HCT116 (cell line): ENCODE results near the gene NRXN2. TPM values are rescaled to one million over a fixed set of nuclear protein-coding genes. Genes with fewer than 3 reads are reported as not detected.

Source experiments
- ATAC-seq: fragments of 200-7000 bp; cut with Tn5 transposase; 2 replicates; pipeline ENCODE4 v1.9.1; 2020; ENCODE audit warnings: mild to moderate bottlenecking, moderate library complexity
- BruUV-seq: library from RNA; stranded (reverse); fragments of 400-500 nt; replicated peaks from 2 replicates; lab custom pipeline; 2021; lab: Mats Ljungman, UMichigan
- CTCF ChIA-PET: fragments of 300-600 bp; sonication (Branson Sonifier 250); formaldehyde crosslinking; loops from one replicate; lab custom pipeline; 2021; ENCODE audit warnings: antibody characterized with exemption; lab: Charles Lee
- POLR2A ChIA-PET: fragments of 300-600, 350-600 bp; sonication (Branson Sonifier 250); formaldehyde crosslinking; loops from one replicate; lab custom pipeline; 2021; ENCODE audit warnings: antibody characterized with exemption; lab: Charles Lee
- RAD21 ChIA-PET, 2 experiments: fragments of 300-600 bp; sonication (Branson Sonifier 250); formaldehyde crosslinking; loops; one replicate each; lab custom pipeline; 2023; ENCODE audit warnings: low total read pairs in 2 of 2; ENCODE audit not compliant: uncharacterized antibody in 2 of 2, unreplicated experiment in 2 of 2, low non-redundant PET in 1 of 2; lab: Charles Lee
- DNase-seq: peaks from one replicate; pipeline ENCODE4 v3.0.0-alpha.2; 2010; ENCODE audit warnings: low read depth, low spot score
- H2AFZ ChIP-seq: fragments of 200-600 bp; shearing (Covaris generic), sonication (generic); 2 replicates; pipeline ENCODE4 v1.6.1; 2017; ENCODE audit warnings: low read depth, mixed run types, mixed read lengths, antibody characterized with exemption, low read length; ENCODE audit not compliant: poor library complexity, severe bottlenecking
- H3K27ac ChIP-seq: 2 replicates; pipeline ENCODE4 v1.5.1; 2012; ENCODE audit warnings: low read depth, low read length
- H3K27me3 ChIP-seq: fragments of 200-600 bp; sonication (generic); 2 replicates; pipeline ENCODE4 v1.6.1; 2016; ENCODE audit warnings: mixed run types, low read length, mixed read lengths; ENCODE audit not compliant: insufficient read depth
- H3K36me3 ChIP-seq, 2 experiments: fragments of 200-500 bp in 1 of 2; fragments of 200-600 bp in 1 of 2; sonication (Bioruptor generic) in 1 of 2; sonication (generic) in 1 of 2; 2 replicates each; pipeline versions ENCODE4 v1.5.1 to v1.6.1; 2014 to 2016; ENCODE audit warnings: low read length in 2 of 2, inconsistent platforms in 1 of 2, mixed read lengths in 1 of 2, mixed run types in 1 of 2; ENCODE audit not compliant: insufficient read depth in 2 of 2, control insufficient read depth in 1 of 2
- H3K4me1 ChIP-seq, 2 experiments: fragments of 200-600 bp in 1 of 2; sonication (generic) in 1 of 2; 2 replicates each; pipeline versions ENCODE4 v1.5.1 to v1.6.1; 2012 to 2017; ENCODE audit warnings: low read length in 2 of 2, inconsistent platforms in 1 of 2, mild to moderate bottlenecking in 1 of 2, mixed read lengths in 1 of 2, mixed run types in 1 of 2, moderate library complexity in 1 of 2; ENCODE audit not compliant: insufficient read depth in 2 of 2, control insufficient read depth in 1 of 2
- H3K4me2 ChIP-seq: fragments of 200-600 bp; sonication (generic); 2 replicates; pipeline ENCODE4 v1.6.1; 2017; ENCODE audit warnings: mixed run types, low read length, mixed read lengths
- H3K4me3 ChIP-seq, 2 experiments: fragments of 200-600 bp in 1 of 2; sonication (generic) in 1 of 2; replicated peaks in 1 of 2; 2 replicates each; pipeline ENCODE4 v1.5.1; 2011 to 2016; ENCODE audit warnings: low read length in 2 of 2, control low read depth in 1 of 2, low read depth in 1 of 2, mild to moderate bottlenecking in 1 of 2, mixed read lengths in 1 of 2, mixed run types in 1 of 2
- H3K79me2 ChIP-seq: fragments of 200-600 bp; sonication (generic); 2 replicates; pipeline ENCODE4 v1.6.1; 2017; ENCODE audit warnings: mild to moderate bottlenecking, mixed run types, low read length, moderate library complexity, mixed read lengths; ENCODE audit not compliant: insufficient read depth
- H3K9ac ChIP-seq: fragments of 200-600 bp; sonication (generic); 2 replicates; pipeline ENCODE4 v1.6.1; 2016; ENCODE audit warnings: low read length, mixed read lengths
- H3K9me2 ChIP-seq: fragments of 200-600 bp; sonication (generic), shearing (Covaris generic); 2 replicates; pipeline ENCODE4 v1.6.1; 2017; ENCODE audit warnings: mixed run types, mild to moderate bottlenecking, moderate library complexity; ENCODE audit not compliant: insufficient read depth
- H3K9me3 ChIP-seq, 2 experiments: fragments of 200-500 bp in 1 of 2; fragments of 200-600 bp in 1 of 2; sonication (Bioruptor generic) in 1 of 2; sonication (generic) in 1 of 2; 2 replicates each; pipeline ENCODE4 v1.6.1; 2014 to 2017; ENCODE audit warnings: low read length in 2 of 2, mixed read lengths in 2 of 2, inconsistent platforms in 1 of 2, low read depth in 1 of 2, mild to moderate bottlenecking in 1 of 2, mixed run types in 1 of 2, moderate library complexity in 1 of 2; ENCODE audit not compliant: control insufficient read depth in 1 of 2, insufficient read depth in 1 of 2
- H4K20me1 ChIP-seq: fragments of 200-600 bp; sonication (generic), shearing (Covaris generic); 2 replicates; pipeline ENCODE4 v1.6.1; 2017; ENCODE audit warnings: mixed run types, mild to moderate bottlenecking, moderate library complexity; ENCODE audit not compliant: insufficient read depth
- CEBPB ChIP-seq: IDR thresholded peaks from 2 replicates; pipeline ENCODE4 v1.6.1; 2012; ENCODE audit warnings: low read depth
- ELF1 ChIP-seq: IDR thresholded peaks from 2 replicates; pipeline ENCODE4 v1.6.1; 2012; ENCODE audit warnings: low read depth, borderline replicate concordance
- EZH2phosphoT487 ChIP-seq: fragments of 200-600 bp; IDR thresholded peaks from 2 replicates; pipeline ENCODE4 v1.6.1; 2018; ENCODE audit warnings: antibody characterized with exemption, borderline replicate concordance
- JUND ChIP-seq: IDR thresholded peaks from 2 replicates; pipeline ENCODE4 v1.6.1; 2012
- POLR2A ChIP-seq: IDR thresholded peaks from 2 replicates; pipeline ENCODE4 v1.7.0; 2011; ENCODE audit warnings: borderline replicate concordance; ENCODE audit not compliant: insufficient read depth, insufficient read length; ENCODE audit errors: extremely low read depth
- POLR2AphosphoS5 ChIP-seq: IDR thresholded peaks from 2 replicates; pipeline ENCODE4 v1.6.1; 2011; ENCODE audit warnings: mild to moderate bottlenecking, low read depth, low read length, moderate library complexity
- REST ChIP-seq: IDR thresholded peaks from 2 replicates; pipeline ENCODE4 v1.6.1; 2012; ENCODE audit warnings: low read depth
- SRF ChIP-seq: IDR thresholded peaks from 2 replicates; pipeline ENCODE4 v1.6.1; 2012; ENCODE audit warnings: low read depth
- YY1 ChIP-seq: IDR thresholded peaks from 2 replicates; pipeline ENCODE4 v1.6.1; 2011; ENCODE audit warnings: low read length, low read depth, moderate library complexity, mild to moderate bottlenecking; ENCODE audit not compliant: insufficient replicate concordance; ENCODE audit errors: extremely low read depth
- intact Hi-C: fragments of 100-400 bp; cut with micrococcal nuclease; formaldehyde crosslinking; loops from 2 replicates; pipeline ENCODE4 v1.10.0; 2022
- total RNA-seq: library from RNA; stranded (reverse); gene quantifications from one replicate; pipeline ENCODE4 v1.2.1, GENCODE V29; 2021; ENCODE audit not compliant: unreplicated experiment

NRXN2 gene
- total RNA-seq, 1 experiment from 2014 or later = 1.5 TPM

- TF ChIP-seq REST = no peak
Measured at GRCh38 chr11:64721359-64721699, 1.7 kb downstream of the NRXN2 start (continued).

- TF ChIP-seq YY1 = no peak
- no peak for TF ChIP-seq SRF
- TF ChIP-seq CEBPB = no peak
- TF ChIP-seq POLR2A = no peak
- no peak for TF ChIP-seq POLR2AphosphoS5
- no peak for TF ChIP-seq JUND
- TF ChIP-seq REST = no peak
- no peak for TF ChIP-seq ELF1
- no peak for TF ChIP-seq EZH2phosphoT487
- intact Hi-C loops = loop anchor here (5.0 kb wide), 2 partner anchors 168 to 363 kb away; partner anchors contain the start of gene RPS6KA4
- no peak for ATAC-seq
- Histone ChIP-seq H4K20me1 (no peaks in the 10 kb centered on the region), H3K9me3 (no peaks in the 10 kb centered on the region), H3K79me2 (no peaks in the 10 kb centered on the region), H3K9ac (no peak overlapping the region), H3K4me1 (peaks cover 0 to 10% of the 10 kb centered on the region in 2 experiments; a peak in 1 of 4 replicates), H3K27ac (no peak overlapping the region), H3K4me2 (no peak overlapping the region), H3K9me2 (no peaks in the 10 kb centered on the region), H2AFZ (no peak overlapping the region), H3K36me3 (no peaks in the 10 kb centered on the region), H3K4me3 (no peak overlapping the region), H3K27me3 (0 out of 2 replicates have a peak, but pooled peaks cover 6% of the 10 kb centered on the region)
- ChIA-PET CTCF (no interaction called here), RAD21 (no interaction called here), POLR2A (no interaction called here)
- no peak for DNase-seq
- no TSS peak for BruUV-seq
Measured at GRCh38 chr11:64720640-64721358, 2.2 kb downstream of the NRXN2 start.
